GM12874 (cell line): ENCODE data around the gene SLC20A1.

Source experiments
- TF ChIP-seq, protein P1 (sequence below): IDR thresholded peaks from 2 replicates; pipeline ENCODE4 v1.5.1; 2011; ENCODE audit warnings: low read depth, mild to moderate bottlenecking, control low read depth, low read length, moderate library complexity; ENCODE audit not compliant: insufficient read depth

Gene SLC20A1

GRCh38 chr2:112712903-112713584 lies 67.3 kb downstream of the SLC20A1 start:
- TF ChIP-seq, protein P1, sequence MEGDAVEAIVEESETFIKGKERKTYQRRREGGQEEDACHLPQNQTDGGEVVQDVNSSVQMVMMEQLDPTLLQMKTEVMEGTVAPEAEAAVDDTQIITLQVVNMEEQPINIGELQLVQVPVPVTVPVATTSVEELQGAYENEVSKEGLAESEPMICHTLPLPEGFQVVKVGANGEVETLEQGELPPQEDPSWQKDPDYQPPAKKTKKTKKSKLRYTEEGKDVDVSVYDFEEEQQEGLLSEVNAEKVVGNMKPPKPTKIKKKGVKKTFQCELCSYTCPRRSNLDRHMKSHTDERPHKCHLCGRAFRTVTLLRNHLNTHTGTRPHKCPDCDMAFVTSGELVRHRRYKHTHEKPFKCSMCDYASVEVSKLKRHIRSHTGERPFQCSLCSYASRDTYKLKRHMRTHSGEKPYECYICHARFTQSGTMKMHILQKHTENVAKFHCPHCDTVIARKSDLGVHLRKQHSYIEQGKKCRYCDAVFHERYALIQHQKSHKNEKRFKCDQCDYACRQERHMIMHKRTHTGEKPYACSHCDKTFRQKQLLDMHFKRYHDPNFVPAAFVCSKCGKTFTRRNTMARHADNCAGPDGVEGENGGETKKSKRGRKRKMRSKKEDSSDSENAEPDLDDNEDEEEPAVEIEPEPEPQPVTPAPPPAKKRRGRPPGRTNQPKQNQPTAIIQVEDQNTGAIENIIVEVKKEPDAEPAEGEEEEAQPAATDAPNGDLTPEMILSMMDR, result no peak
